ENCODE data around the gene ECE1. TPM values are rescaled to one million over a fixed set of nuclear protein-coding genes. Genes with fewer than 3 reads are reported as not detected.

Gene ECE1
- total and polyA plus RNA-seq, 3 experiments from 2014 or later, result 41.5 to 88.4 (median 78.2) TPM

DNA sequence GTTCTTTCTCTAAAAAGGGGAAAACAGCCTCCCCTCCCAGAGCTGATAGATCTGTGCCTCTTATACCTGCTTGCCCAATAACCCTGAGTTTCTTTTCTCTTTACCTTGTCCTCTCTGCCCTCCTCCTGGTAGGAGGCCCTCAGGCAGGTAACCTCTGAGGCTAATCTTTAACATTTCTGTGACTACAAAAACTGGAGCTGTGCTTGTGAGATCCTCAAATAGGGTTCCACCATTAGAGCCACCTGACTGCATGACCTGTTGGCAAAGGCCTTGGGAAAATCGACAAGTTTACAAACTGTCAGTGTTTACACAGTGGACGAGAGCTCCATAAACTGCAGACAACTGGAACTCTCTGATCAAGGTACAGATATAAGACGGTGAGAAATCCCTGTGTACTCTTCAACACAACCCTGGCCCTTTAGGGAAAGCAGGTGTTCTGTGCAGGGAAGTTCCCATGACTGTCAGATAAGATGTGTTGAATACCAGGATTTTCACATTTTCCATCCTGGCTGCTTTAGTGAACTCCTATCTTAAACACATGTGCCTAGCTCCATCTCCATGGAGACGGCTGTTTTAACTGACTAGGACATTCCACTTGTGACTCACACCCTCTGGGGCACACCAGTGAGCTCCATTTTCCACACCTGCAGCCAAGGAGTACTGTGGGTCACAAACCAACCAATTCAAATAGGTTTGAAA is 38.3 kb downstream of the ECE1 start:
- peaks cover 6 to 74% (median 21%) of the 10 kb centered on the region in 3 donors for H3K36me3 Mint-ChIP-seq
- no peak for DNase-seq
- peak overlapping the region in 3 of 8 donors; percentile 11 to 72 (median 33) for H3K27ac Mint-ChIP-seq

DNA sequence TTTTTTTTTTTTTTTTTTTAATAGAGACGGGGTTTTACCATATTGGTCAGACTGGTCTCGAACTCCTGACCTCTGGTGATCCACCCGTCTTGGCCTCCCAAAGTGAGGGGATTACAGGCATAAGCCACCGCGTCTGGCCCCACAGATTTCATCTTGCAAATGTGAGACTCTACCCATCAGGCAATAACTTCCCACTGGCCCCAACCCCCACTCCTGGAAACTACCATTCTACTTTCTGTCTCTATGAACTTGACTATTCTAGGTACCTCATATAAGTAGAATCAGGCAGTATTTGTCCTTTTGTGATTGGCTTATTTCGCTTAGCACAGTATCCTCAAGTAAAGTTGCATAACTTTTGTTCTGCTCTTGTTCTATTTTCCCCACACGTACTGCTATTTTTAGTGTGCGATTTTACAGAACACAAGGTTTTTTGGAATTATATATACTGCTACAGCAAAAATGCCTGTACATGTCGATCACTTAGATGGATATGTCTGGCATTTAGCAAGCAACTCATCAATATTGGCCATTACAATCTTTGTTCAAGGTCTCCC is 40.2 kb downstream of the ECE1 start:
- Mint-ChIP-seq H3K27ac (peak overlapping the region in 1 of 8 donors; percentile 15), H3K9me3 (no peaks in the 10 kb centered on the region), H3K4me1 (peaks cover 0 to 6% (median 0%) of the 10 kb centered on the region in 3 donors), H3K36me3 (peaks cover 5 to 72% (median 20%) of the 10 kb centered on the region in 3 donors), H3K4me3 (no peak overlapping the region), H3K27me3 (no peaks in the 10 kb centered on the region)
- no peaks in the 10 kb centered on the region for H3K4me1 ChIP-seq (ENCODE audit: insufficient read depth, low read length)
- H3K27me3 ChIP-seq (ENCODE audit: insufficient read depth, low read length, poor library complexity, severe bottlenecking), result no peaks in the 10 kb centered on the region
- no peaks in the 10 kb centered on the region for H3K9me3 ChIP-seq (ENCODE audit: low read length)
- CTCF ChIA-PET, result interaction anchor here (3.8 to 10.4 kb wide), 2 partner anchors 118 to 119 kb away, joined by 27 to 253 read pairs; no protein-coding TSS in a partner anchor
- H3K27ac ChIP-seq (ENCODE audit: low read depth, low read length), result no peak overlapping the region
- POLR2A ChIA-PET, result no interaction called here
- DNase-seq, result no peak
- H3K36me3 ChIP-seq (ENCODE audit: insufficient read depth, low read length), result peaks cover 35% of the 10 kb centered on the region
- no peak overlapping the region for H3K4me3 ChIP-seq (ENCODE audit: low read length)

More for the DNA sequence above, 38.3 kb downstream of the ECE1 start:
- peaks cover 36% of the 10 kb centered on the region for H3K36me3 ChIP-seq (ENCODE audit: insufficient read depth, low read length)
- no peak overlapping the region for H3K27ac ChIP-seq (ENCODE audit: low read depth, low read length)
- Mint-ChIP-seq H3K4me1 (peaks cover 7 to 10% (median 9%) of the 10 kb centered on the region in 3 donors), H3K4me3 (no peak overlapping the region), H3K9me3 (no peaks in the 10 kb centered on the region), H3K27me3 (no peaks in the 10 kb centered on the region)
- H3K4me1 ChIP-seq (ENCODE audit: insufficient read depth, low read length), result no peaks in the 10 kb centered on the region
- POLR2A ChIA-PET, result no interaction called here
- CTCF ChIA-PET, result interaction anchor here (0.9 to 10.4 kb wide), 5 partner anchors 18 to 116 kb away, joined by 3 to 253 read pairs (median 5); no protein-coding TSS in a partner anchor
- H3K4me3 ChIP-seq (ENCODE audit: low read length), result no peak overlapping the region
- H3K27me3 ChIP-seq (ENCODE audit: insufficient read depth, low read length, poor library complexity, severe bottlenecking), result no peaks in the 10 kb centered on the region
- no peaks in the 10 kb centered on the region for H3K9me3 ChIP-seq (ENCODE audit: low read length)

DNA sequence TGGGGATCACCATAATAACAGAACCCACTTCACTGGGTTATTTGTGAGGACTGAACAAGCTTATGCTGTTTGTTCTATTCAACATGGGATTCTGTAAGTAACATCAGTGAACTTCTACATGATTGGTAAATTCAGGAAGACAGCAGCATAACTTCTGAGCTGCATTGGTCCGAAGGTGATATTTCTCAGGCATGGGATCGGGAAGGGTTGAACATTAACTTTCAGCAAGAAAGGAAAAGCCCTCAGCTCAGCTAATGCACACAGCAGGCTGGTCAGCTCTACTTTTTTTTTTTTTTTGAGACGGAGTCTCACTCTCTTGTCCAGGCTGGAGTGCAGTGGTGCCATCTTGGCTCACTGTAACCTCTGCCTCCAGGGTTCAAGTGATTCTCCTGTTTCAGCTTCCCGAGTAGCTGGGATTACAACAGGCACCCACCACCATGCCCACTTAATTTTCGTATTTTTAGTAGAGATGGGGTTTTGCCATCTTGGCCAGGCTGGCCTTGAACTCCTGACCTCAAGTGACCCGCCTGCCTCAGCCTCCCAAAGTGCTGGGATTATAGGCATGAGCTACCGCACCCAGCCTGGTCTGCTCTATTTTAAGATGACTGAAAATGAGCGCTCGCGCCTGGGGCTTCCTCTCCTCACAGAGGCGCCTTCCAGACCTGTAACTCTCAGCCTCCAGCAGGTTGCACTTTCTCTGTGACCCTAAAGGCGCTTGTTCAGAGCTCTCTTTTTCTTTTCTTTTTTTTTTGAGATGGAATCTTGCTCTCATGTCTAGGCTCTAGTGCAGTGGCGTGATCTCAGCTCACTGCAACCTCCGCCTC is 42.2 kb downstream of the ECE1 start:
- H3K4me1 Mint-ChIP-seq, result peaks cover 0 to 6% (median 0%) of the 10 kb centered on the region in 3 donors
- ChIA-PET POLR2A (no interaction called here), CTCF (interaction anchor here (1.3 to 3.8 kb wide), 4 partner anchors 10 to 121 kb away, joined by 4 to 27 read pairs (median 6); no protein-coding TSS in a partner anchor)
- peaks cover 5 to 80% (median 23%) of the 10 kb centered on the region in 3 donors for H3K36me3 Mint-ChIP-seq
- DNase-seq, result no peak
- peak overlapping the region in 1 of 8 donors; percentile 24 for H3K27ac Mint-ChIP-seq
- Histone ChIP-seq H3K9me3 (ENCODE audit: low read length) (no peaks in the 10 kb centered on the region), H3K4me1 (ENCODE audit: insufficient read depth, low read length) (no peaks in the 10 kb centered on the region), H3K4me3 (ENCODE audit: low read length) (no peak overlapping the region), H3K27me3 (ENCODE audit: insufficient read depth, low read length, poor library complexity, severe bottlenecking) (no peaks in the 10 kb centered on the region), H3K36me3 (ENCODE audit: insufficient read depth, low read length) (peaks cover 43% of the 10 kb centered on the region), H3K27ac (ENCODE audit: low read depth, low read length) (no peak overlapping the region)
- no peaks in the 10 kb centered on the region for H3K9me3 Mint-ChIP-seq
- H3K27me3 Mint-ChIP-seq, result no peaks in the 10 kb centered on the region
- no peak overlapping the region for H3K4me3 Mint-ChIP-seq

DNA sequence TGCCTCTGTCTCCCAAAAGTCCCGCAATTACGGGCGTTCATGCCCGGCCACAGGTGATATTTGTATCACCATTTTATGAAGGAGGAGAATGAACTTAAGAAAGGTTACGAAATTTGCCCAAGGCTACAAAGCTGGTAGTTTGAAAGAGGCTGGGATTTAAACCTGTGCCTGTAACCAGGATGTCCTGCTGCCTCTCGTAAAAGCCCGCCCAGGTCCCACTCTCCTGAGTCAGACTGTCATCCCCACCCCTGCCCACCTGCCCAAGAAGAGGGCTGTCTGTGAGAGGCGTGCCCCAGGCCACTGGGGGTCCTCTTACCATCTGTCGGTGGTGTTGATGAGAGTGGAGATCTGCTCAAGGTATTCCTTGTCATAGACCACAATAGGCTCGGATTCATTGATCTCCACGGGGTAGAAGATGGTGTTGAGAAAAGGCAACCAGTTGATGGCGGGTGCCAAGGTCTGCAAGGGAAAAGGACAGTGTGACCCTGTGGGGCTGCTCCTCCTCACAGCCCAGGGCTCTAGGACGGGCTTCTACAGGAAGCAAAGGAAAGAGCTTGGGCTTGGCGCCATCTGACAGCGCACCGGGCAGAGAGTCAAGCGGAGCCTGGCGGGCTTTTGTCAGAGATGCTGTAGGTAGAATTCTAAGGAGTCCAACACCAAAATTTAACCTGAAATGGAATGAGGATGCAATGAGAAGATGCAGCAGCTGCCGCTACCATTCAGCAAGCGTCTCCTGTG is 43.2 kb downstream of the ECE1 start:
- H3K9me3 Mint-ChIP-seq, result no peaks in the 10 kb centered on the region
- H3K27me3 Mint-ChIP-seq, result no peaks in the 10 kb centered on the region
- peaks cover 5 to 83% (median 19%) of the 10 kb centered on the region in 3 donors for H3K36me3 Mint-ChIP-seq
- no peaks in the 10 kb centered on the region for H3K27me3 ChIP-seq (ENCODE audit: insufficient read depth, low read length, poor library complexity, severe bottlenecking)
- peaks cover 40% of the 10 kb centered on the region for H3K36me3 ChIP-seq (ENCODE audit: insufficient read depth, low read length)
- no peak for DNase-seq
- no peaks in the 10 kb centered on the region for H3K4me1 ChIP-seq (ENCODE audit: insufficient read depth, low read length)
- no peak overlapping the region for H3K4me3 ChIP-seq (ENCODE audit: low read length)
- H3K4me3 Mint-ChIP-seq, result no peak overlapping the region
- H3K27ac ChIP-seq (ENCODE audit: low read depth, low read length), result no peak overlapping the region
- peaks cover 0 to 2% (median 0%) of the 10 kb centered on the region in 3 donors for H3K4me1 Mint-ChIP-seq
- ChIA-PET POLR2A (no interaction called here), CTCF (interaction anchor here (1.0 to 3.8 kb wide), 5 partner anchors 8 to 122 kb away, joined by 3 to 27 read pairs (median 5); no protein-coding TSS in a partner anchor)
- no peaks in the 10 kb centered on the region for H3K9me3 ChIP-seq (ENCODE audit: low read length)
- peak overlapping the region in 1 of 8 donors; percentile 65 for H3K27ac Mint-ChIP-seq

DNA sequence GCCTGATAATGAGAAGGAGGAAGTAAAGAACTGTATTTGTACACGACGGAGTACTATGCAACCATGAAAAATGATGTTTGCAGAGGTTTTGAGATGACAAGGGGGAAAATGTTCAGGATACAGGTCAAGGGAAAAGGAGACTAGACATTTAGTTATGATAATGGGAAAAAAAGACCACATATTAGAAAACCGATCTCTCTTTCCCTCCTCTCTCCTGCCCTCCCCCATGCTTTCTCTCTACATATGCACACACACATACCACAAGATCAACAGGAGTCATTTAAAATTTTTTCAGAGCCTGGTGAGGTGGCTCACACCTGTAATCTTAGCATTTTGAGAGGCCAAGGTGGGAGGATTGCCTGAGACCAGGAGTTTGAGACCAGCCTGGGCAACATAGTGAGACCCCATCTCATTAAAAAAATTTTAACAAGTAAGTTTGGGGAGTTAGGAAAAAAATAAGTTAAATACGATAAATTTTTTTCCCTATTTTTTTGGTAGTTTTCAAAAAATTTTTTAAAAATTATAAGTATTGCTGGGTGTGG is 44.5 kb downstream of the ECE1 start:
- H3K27ac ChIP-seq (ENCODE audit: low read depth, low read length), result no peak overlapping the region
- H3K4me1 ChIP-seq (ENCODE audit: insufficient read depth, low read length), result no peaks in the 10 kb centered on the region
- Mint-ChIP-seq H3K27me3 (no peaks in the 10 kb centered on the region), H3K27ac (no peak overlapping the region), H3K4me1 (peaks cover 0 to 2% (median 0%) of the 10 kb centered on the region in 3 donors), H3K9me3 (no peaks in the 10 kb centered on the region), H3K36me3 (peaks cover 5 to 84% (median 19%) of the 10 kb centered on the region in 3 donors), H3K4me3 (no peak overlapping the region)
- ChIA-PET CTCF (interaction anchor here (1.0 to 4.0 kb wide), 4 partner anchors 10 to 122 kb away, joined by 3 to 17 read pairs (median 10); no protein-coding TSS in a partner anchor), POLR2A (interaction anchor here (0.6 kb wide), 1 partner anchor 1136 kb away, joined by 3 read pairs; no protein-coding TSS in a partner anchor)
- no peaks in the 10 kb centered on the region for H3K27me3 ChIP-seq (ENCODE audit: insufficient read depth, low read length, poor library complexity, severe bottlenecking)
- peaks cover 42% of the 10 kb centered on the region for H3K36me3 ChIP-seq (ENCODE audit: insufficient read depth, low read length)
- no peak overlapping the region for H3K4me3 ChIP-seq (ENCODE audit: low read length)
- no peaks in the 10 kb centered on the region for H3K9me3 ChIP-seq (ENCODE audit: low read length)
- DNase-seq, result no peak

DNA sequence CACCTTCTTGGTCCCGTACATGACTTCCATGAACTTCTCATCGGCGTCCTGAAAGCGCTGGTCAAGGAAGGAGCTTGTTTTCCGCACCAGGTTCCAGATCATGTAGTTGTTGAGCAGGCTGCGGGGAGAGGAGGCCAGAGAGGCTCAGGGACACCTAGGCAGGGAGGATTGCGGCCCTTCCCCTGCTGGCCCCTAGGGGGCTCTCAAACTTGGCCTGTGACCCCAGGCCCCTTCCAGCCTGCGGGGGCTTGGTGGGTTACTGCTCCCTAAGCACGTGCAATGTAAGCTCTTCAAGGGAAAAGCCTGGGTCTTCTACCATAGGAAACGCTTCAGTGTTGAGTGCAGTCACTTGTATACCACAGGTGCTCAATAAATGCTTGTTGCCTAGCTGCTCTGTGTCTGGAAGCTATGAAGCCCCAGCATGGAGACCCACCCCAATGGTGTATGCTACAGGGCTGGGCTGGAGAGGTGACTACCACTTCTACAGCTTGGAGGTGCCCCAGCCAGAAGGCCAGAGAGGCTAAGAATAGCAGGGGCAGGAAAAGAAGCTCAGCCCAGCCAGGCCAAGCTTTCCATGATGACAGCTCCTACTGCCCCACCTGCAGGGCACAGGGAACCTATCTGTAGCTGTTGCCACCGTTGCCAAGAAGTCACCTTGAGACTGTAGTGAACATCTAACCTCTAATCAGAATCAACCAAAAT is 45.1 kb downstream of the ECE1 start:
- Histone ChIP-seq H3K27ac (ENCODE audit: low read depth, low read length) (no peak overlapping the region), H3K9me3 (ENCODE audit: low read length) (no peaks in the 10 kb centered on the region), H3K36me3 (ENCODE audit: insufficient read depth, low read length) (peaks cover 42% of the 10 kb centered on the region), H3K4me3 (ENCODE audit: low read length) (no peak overlapping the region), H3K4me1 (ENCODE audit: insufficient read depth, low read length) (no peaks in the 10 kb centered on the region), H3K27me3 (ENCODE audit: insufficient read depth, low read length, poor library complexity, severe bottlenecking) (no peaks in the 10 kb centered on the region)
- no peaks in the 10 kb centered on the region for H3K27me3 Mint-ChIP-seq
- H3K4me1 Mint-ChIP-seq, result peaks cover 0 to 2% (median 0%) of the 10 kb centered on the region in 3 donors
- ChIA-PET CTCF (interaction anchor here (1.0 to 4.0 kb wide), 5 partner anchors 10 to 123 kb away, joined by 3 to 17 read pairs (median 10); no protein-coding TSS in a partner anchor), POLR2A (interaction anchor here (0.6 kb wide), 1 partner anchor 1136 kb away, joined by 3 read pairs; no protein-coding TSS in a partner anchor)
- H3K36me3 Mint-ChIP-seq, result peaks cover 5 to 84% (median 19%) of the 10 kb centered on the region in 3 donors
- H3K9me3 Mint-ChIP-seq, result no peaks in the 10 kb centered on the region
- no peak overlapping the region for H3K4me3 Mint-ChIP-seq
- no peak for DNase-seq
- peak overlapping the region in 1 of 8 donors; percentile 52 for H3K27ac Mint-ChIP-seq
